HepG2 (cell line): ENCODE results near the gene CELSR3. TPM values are rescaled to one million over a fixed set of nuclear protein-coding genes. Genes with fewer than 3 reads are reported as not detected.

ENCODE experiments used
- CHCHD3 ChIP-seq: sonication (generic); formaldehyde crosslinking; IDR thresholded peaks from 2 replicates; pipeline ENCODE4 v1.8.0; 2022; ENCODE audit warnings: mild to moderate bottlenecking, missing genetic modification reagents, moderate library complexity
- GATA4 ChIP-seq: sonication (generic); IDR thresholded peaks from 2 replicates; pipeline ENCODE4 v1.6.1; 2016; ENCODE audit warnings: antibody characterized with exemption, low read depth, borderline replicate concordance
- HNRNPH1 ChIP-seq: fragments of 200-400 bp; formaldehyde crosslinking; optimal IDR thresholded peaks from 2 replicates; pipeline ENCODE3; 2017; ENCODE audit warnings: mild to moderate bottlenecking, low read depth, low read length
- HNRNPL ChIP-seq: fragments of 200-400 bp; formaldehyde crosslinking; IDR thresholded peaks from 2 replicates; pipeline ENCODE4 v1.6.1; 2017; ENCODE audit warnings: mild to moderate bottlenecking, low read depth, low read length
- MTA1 ChIP-seq: sonication (generic); formaldehyde crosslinking; IDR thresholded peaks from 2 replicates; pipeline ENCODE4 v1.4.0; 2020; ENCODE audit warnings: missing genetic modification reagents, mild to moderate bottlenecking, borderline replicate concordance
- PAX8 ChIP-seq: sonication (generic); formaldehyde crosslinking; IDR thresholded peaks from 2 replicates; pipeline ENCODE4 v1.8.0; 2022; ENCODE audit warnings: mild to moderate bottlenecking, missing genetic modification reagents, borderline replicate concordance
- REXO4 ChIP-seq: sonication (generic); formaldehyde crosslinking; IDR thresholded peaks from 2 replicates; pipeline ENCODE4 v1.8.0; 2022; ENCODE audit warnings: missing genetic modification reagents, mild to moderate bottlenecking, borderline replicate concordance
- SOX6 ChIP-seq, 2 experiments: fragments of 450-650 bp in 1 of 2; sonication (generic) in 1 of 2; formaldehyde crosslinking in 1 of 2; IDR thresholded peaks; 2 replicates each; pipeline versions ENCODE4 v1.4.0 to v1.6.1; 2017 to 2020; ENCODE audit warnings: antibody characterized with exemption in 1 of 2, mild to moderate bottlenecking in 1 of 2, missing genetic modification reagents in 1 of 2
- SP140L ChIP-seq: sonication (generic); formaldehyde crosslinking; IDR thresholded peaks from 2 replicates; pipeline ENCODE4 v1.4.0; 2020; ENCODE audit warnings: missing genetic modification reagents, borderline replicate concordance
- SP5 ChIP-seq: IDR thresholded peaks from 2 replicates; pipeline ENCODE4 v1.6.1; 2016; ENCODE audit warnings: low read depth, borderline replicate concordance
- SSRP1 ChIP-seq: IDR thresholded peaks from 2 replicates; pipeline ENCODE4 v1.6.1; 2016; ENCODE audit warnings: control low read depth
- TBX2 ChIP-seq: sonication (generic); formaldehyde crosslinking; IDR thresholded peaks from 2 replicates; pipeline ENCODE4 v1.5.0; 2020; ENCODE audit warnings: missing genetic modification reagents, mild to moderate bottlenecking, borderline replicate concordance
- U2AF1 ChIP-seq: fragments of 200-400 bp; formaldehyde crosslinking; optimal IDR thresholded peaks from 2 replicates; pipeline ENCODE3; 2017; ENCODE audit warnings: mild to moderate bottlenecking, low read depth, low read length
- YEATS2 ChIP-seq: sonication (generic); formaldehyde crosslinking; IDR thresholded peaks from 2 replicates; pipeline ENCODE4 v1.4.0; 2020; ENCODE audit warnings: missing genetic modification reagents, borderline replicate concordance
- ZNF20 ChIP-seq: sonication (generic); formaldehyde crosslinking; IDR thresholded peaks from 2 replicates; pipeline ENCODE4 v1.4.0; 2020; ENCODE audit warnings: mild to moderate bottlenecking, moderate library complexity, missing genetic modification reagents
- ZNF256 ChIP-seq: sonication (generic); formaldehyde crosslinking; conservative IDR thresholded peaks from 2 replicates; pipeline ENCODE4 v1.4.0; 2020; ENCODE audit warnings: missing genetic modification reagents
- ZNF274 ChIP-seq: sonication (generic); formaldehyde crosslinking; IDR thresholded peaks from 2 replicates; pipeline ENCODE4 v1.5.1; 2020; ENCODE audit warnings: mild to moderate bottlenecking, missing genetic modification reagents
- ZNF317 ChIP-seq: sonication (generic); formaldehyde crosslinking; IDR thresholded peaks from 2 replicates; pipeline ENCODE4 v1.5.0; 2020; ENCODE audit warnings: mild to moderate bottlenecking, missing genetic modification reagents
- ZNF549 ChIP-seq: sonication (generic); formaldehyde crosslinking; IDR thresholded peaks from 2 replicates; pipeline ENCODE4 v1.5.0; 2020; ENCODE audit warnings: missing genetic modification reagents
- ZNF615 ChIP-seq: sonication (generic); formaldehyde crosslinking; IDR thresholded peaks from 2 replicates; pipeline ENCODE4 v1.5.0; 2020; ENCODE audit warnings: mild to moderate bottlenecking, missing genetic modification reagents, borderline replicate concordance
- ZNF687 ChIP-seq: sonication (generic); formaldehyde crosslinking; IDR thresholded peaks from 2 replicates; pipeline ENCODE4 v1.5.1; 2020; ENCODE audit warnings: mild to moderate bottlenecking, missing genetic modification reagents, moderate library complexity
- ZNF75D ChIP-seq: sonication (generic); formaldehyde crosslinking; IDR thresholded peaks from 2 replicates; pipeline ENCODE4 v1.8.1; 2023; ENCODE audit warnings: missing genetic modification reagents, mild to moderate bottlenecking, borderline replicate concordance
- ZNF841 ChIP-seq: sonication (generic); formaldehyde crosslinking; IDR thresholded peaks from 2 replicates; pipeline ENCODE4 v1.8.1; 2023; ENCODE audit warnings: missing genetic modification reagents, borderline replicate concordance
- ZSCAN9 ChIP-seq: IDR thresholded peaks from 2 replicates; pipeline ENCODE4 v1.6.1; 2016; ENCODE audit warnings: borderline replicate concordance
- polyA plus RNA-seq, 8 experiments: library from polyadenylated mRNA; depleted of rRNA in 3 of 8; stranded (reverse) in 7 of 8; unstranded in 1 of 8; fragments of >200 nt; fragmentation: Illumina TruSeq in 4 of 8; extraction: Trizol in 4 of 8; gene quantifications; 2 replicates each; pipeline versions ENCODE4 v1.2.1 to v1.2.3, GENCODE V29; 2011 to 2016; ENCODE audit warnings: low read depth in 4 of 8, missing spikeins in 1 of 8, mixed read lengths in 1 of 8; ENCODE audit not compliant: insufficient read depth in 1 of 8
- total RNA-seq, 5 experiments: library from RNA; depleted of rRNA; stranded (reverse); fragments of >200 nt; fragmentation: Illumina TruSeq; extraction: Trizol; gene quantifications; 2 replicates each; pipeline ENCODE4 v1.2.3, GENCODE V29; 2016; ENCODE audit warnings: low read depth in 1 of 5
- TF ChIP-seq, protein P1 (sequence below): sonication (generic); formaldehyde crosslinking; IDR thresholded peaks from 2 replicates; pipeline ENCODE4 v1.4.0; 2020; ENCODE audit warnings: mild to moderate bottlenecking, missing genetic modification reagents

The CELSR3 gene
- total and polyA plus RNA-seq, 2 of the 13 experiments (the other 11 are each of a cell fraction or from before 2014, with no cell fraction given) = 5.4 to 6.7 TPM

DNA sequence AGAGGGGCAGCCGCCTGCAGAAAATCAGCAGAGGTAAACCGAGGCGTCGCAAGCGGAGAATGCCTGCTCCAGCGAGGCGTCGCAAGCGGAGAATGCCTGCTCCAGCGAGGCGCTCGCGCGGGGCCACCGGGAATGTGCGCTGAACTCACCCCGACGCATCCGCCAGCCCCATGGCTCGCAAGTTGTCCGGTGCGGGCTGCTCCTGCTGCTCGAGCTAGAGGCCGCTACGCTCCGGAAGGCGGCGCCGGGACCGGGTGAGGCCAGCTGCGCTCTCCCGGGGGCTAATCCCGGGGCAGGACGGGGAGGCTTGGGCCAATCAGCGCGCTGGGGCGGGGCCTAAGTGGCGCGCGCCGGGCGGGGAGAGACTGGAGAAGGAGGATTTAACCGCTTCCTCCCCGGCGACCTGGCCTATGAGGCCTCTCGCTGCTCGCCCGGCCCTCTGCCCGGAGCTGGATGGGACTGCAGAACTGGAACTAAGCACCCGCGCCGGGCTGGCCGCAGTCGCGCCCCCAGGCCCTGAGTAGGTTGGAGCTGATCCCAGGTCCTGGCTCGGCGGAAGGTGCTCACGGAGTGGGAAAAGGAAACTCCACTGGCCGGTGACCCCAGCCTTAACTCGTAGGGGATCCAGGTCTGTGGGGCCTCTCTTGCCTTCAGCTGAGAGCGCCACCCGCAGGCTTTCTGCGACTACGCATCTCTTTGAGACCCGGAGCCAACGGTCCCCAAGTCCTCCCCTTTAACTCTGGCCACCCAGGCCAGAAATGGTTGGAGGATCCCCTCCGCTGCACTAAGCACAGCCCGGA is 27.3 kb downstream of the CELSR3 start, which contains the start of gene SLC26A6 (continued):
- TF ChIP-seq ZNF687 (CRISPR knock-in tag) (peak; percentile 93), HNRNPH1 (no peak), CHCHD3 (0 out of 2 replicates have a peak, but pooled peaks have one; percentile 16), ZNF317 (CRISPR knock-in tag) (no peak), ZNF20 (CRISPR knock-in tag) (no peak; the same call in 1 of the 2 replicates), ZNF75D (no peak), YEATS2 (CRISPR knock-in tag) (peak; percentile 21; the same call in 1 of the 2 replicates), HNRNPL (no peak), REXO4 (CRISPR knock-in tag) (no peak), ZNF615 (CRISPR knock-in tag) (0 out of 2 replicates have a peak, but pooled peaks have one; percentile 60), ZNF841 (no peak), U2AF1 (no peak), PAX8 (CRISPR knock-in tag) (no peak; the same call in 1 of the 2 replicates), ZSCAN9 (CRISPR knock-in tag) (no peak; the same call in 1 of the 2 replicates), ZNF274 (CRISPR knock-in tag) (peak; percentile 87; the same call in 1 of the 2 replicates), ZNF256 (CRISPR knock-in tag) (peak; percentile 65; the same call in 1 of the 2 replicates), SSRP1 (no peak), MTA1 (CRISPR knock-in tag) (peak; percentile 5; the same call in 1 of the 2 replicates), SP5 (0 out of 2 replicates have a peak, but pooled peaks have one; percentile 25), SP140L (peak; percentile 78), SOX6 (IDR thresholded peaks at IDR 0.05) (no peak), SOX6 (CRISPR knock-in tag; IDR thresholded peaks at IDR 0.05) (peak; percentile 47; the same call in 1 of the 2 replicates), GATA4 (peak; percentile 70), TBX2 (peak; percentile 55), ZNF549 (CRISPR knock-in tag) (0 out of 2 replicates have a peak, but pooled peaks have one; percentile 45)
- TF ChIP-seq, protein P1, sequence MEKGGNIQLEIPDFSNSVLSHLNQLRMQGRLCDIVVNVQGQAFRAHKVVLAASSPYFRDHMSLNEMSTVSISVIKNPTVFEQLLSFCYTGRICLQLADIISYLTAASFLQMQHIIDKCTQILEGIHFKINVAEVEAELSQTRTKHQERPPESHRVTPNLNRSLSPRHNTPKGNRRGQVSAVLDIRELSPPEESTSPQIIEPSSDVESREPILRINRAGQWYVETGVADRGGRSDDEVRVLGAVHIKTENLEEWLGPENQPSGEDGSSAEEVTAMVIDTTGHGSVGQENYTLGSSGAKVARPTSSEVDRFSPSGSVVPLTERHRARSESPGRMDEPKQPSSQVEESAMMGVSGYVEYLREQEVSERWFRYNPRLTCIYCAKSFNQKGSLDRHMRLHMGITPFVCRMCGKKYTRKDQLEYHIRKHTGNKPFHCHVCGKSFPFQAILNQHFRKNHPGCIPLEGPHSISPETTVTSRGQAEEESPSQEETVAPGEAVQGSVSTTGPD (CRISPR knock-in tag) = no peak
